ENCODE results near the gene SLC35D1. TPM values are rescaled to one million over a fixed set of nuclear protein-coding genes. Genes with fewer than 3 reads are reported as not detected.

SLC35D1 gene
- total and polyA plus RNA-seq, 7 donors, result 3.9 to 22.9 (median 9.4) TPM

- H3K4me3 ChIP-seq, result no peak overlapping the region
- H3K27ac ChIP-seq, result peak overlapping the region in 2 of 4 donors; percentile 27 to 57
- peaks cover 0 to 97% (median 23%) of the 10 kb centered on the region in 4 donors for H3K36me3 ChIP-seq
- DNase-seq, result no peak
- H3K4me1 ChIP-seq, result peaks cover 0 to 30% (median 19%) of the 10 kb centered on the region in 4 donors
- H3K27me3 ChIP-seq, result no peaks in the 10 kb centered on the region
- 86 to 92% methylated on average over 5 of the region's 5 CpGs for WGBS, 2 donors
- TF ChIP-seq POLR2A (IDR thresholded peaks at IDR 0.05) (no peak), EP300 (IDR thresholded peaks at IDR 0.05) (no peak), POLR2AphosphoS5 (IDR thresholded peaks at IDR 0.05) (no peak), CTCF (IDR thresholded peaks at IDR 0.05) (no peak)
- no peaks in the 10 kb centered on the region for H3K9me3 ChIP-seq
- intact Hi-C loops (cut with DNase I), result no loop called here
Observed at GRCh38 chr1:67041841-67042503, 12.0 kb downstream of the SLC35D1 start.

GRCh38 chr1:67040405-67040804 lies 13.5 kb downstream of the SLC35D1 start:
- intact Hi-C loops (cut with DNase I), result no loop called here
- Histone ChIP-seq H3K4me1 (peaks cover 0 to 26% (median 19%) of the 10 kb centered on the region in 4 donors), H3K4me3 (no peak overlapping the region), H3K36me3 (peaks cover 0 to 92% (median 17%) of the 10 kb centered on the region in 4 donors), H3K9me3 (no peaks in the 10 kb centered on the region), H3K27me3 (no peaks in the 10 kb centered on the region), H3K27ac (no peak overlapping the region)
- WGBS, 2 donors, result 94 to 98% methylated on average over 1 of the region's 1 CpG
- DNase-seq, result no peak
- TF ChIP-seq CTCF (IDR thresholded peaks at IDR 0.05), result no peak
- no peak for TF ChIP-seq EP300 (IDR thresholded peaks at IDR 0.05)
- no peak for TF ChIP-seq POLR2AphosphoS5 (IDR thresholded peaks at IDR 0.05)
- no peak for TF ChIP-seq POLR2A (IDR thresholded peaks at IDR 0.05)

GRCh38 chr1:67031859-67032247 lies 22.1 kb downstream of the SLC35D1 start:
- no peak overlapping the region for H3K4me3 ChIP-seq
- no peaks in the 10 kb centered on the region for H3K27me3 ChIP-seq
- intact Hi-C loops (cut with DNase I), result loop anchor here (2.0 kb wide), 1 partner anchor 21 kb away; no protein-coding TSS in a partner anchor
- peak overlapping the region; percentile 53 to 80 (median 66) for H3K27ac ChIP-seq
- TF ChIP-seq CTCF (IDR thresholded peaks at IDR 0.05), result no peak
- no peak for TF ChIP-seq EP300 (IDR thresholded peaks at IDR 0.05)
- TF ChIP-seq POLR2AphosphoS5 (IDR thresholded peaks at IDR 0.05), result no peak
- no peaks in the 10 kb centered on the region for H3K9me3 ChIP-seq
- 89 to 92% methylated on average over 4 of the region's 4 CpGs for WGBS, 2 donors
- peaks cover 0 to 32% (median 27%) of the 10 kb centered on the region in 4 donors for H3K4me1 ChIP-seq
- no peak for DNase-seq
- H3K36me3 ChIP-seq, result peaks cover 0 to 10% (median 0%) of the 10 kb centered on the region in 4 donors

GRCh38 chr1:67031121-67031858 lies 22.7 kb downstream of the SLC35D1 start:
- Histone ChIP-seq H3K9me3 (no peaks in the 10 kb centered on the region), H3K27ac (peak overlapping the region; percentile 53 to 80 (median 66)), H3K36me3 (peaks cover 0 to 4% (median 0%) of the 10 kb centered on the region in 4 donors), H3K4me3 (no peak overlapping the region), H3K4me1 (peaks cover 0 to 32% (median 27%) of the 10 kb centered on the region in 4 donors), H3K27me3 (no peaks in the 10 kb centered on the region)
- intact Hi-C loops (cut with DNase I), result loop anchor here (2.0 kb wide), 1 partner anchor 22 kb away; no protein-coding TSS in a partner anchor
- no peak for DNase-seq
- 73 to 81% methylated on average over 5 of the region's 5 CpGs for WGBS, 2 donors
- TF ChIP-seq EP300 (IDR thresholded peaks at IDR 0.05) (no peak), POLR2AphosphoS5 (IDR thresholded peaks at IDR 0.05) (peak in 2 of 4 donors; percentile 31 to 41)

GRCh38 chr1:67029472-67029871 lies 24.5 kb downstream of the SLC35D1 start:
- Histone ChIP-seq H3K4me3 (no peak overlapping the region), H3K27ac (no peak overlapping the region), H3K9me3 (no peaks in the 10 kb centered on the region), H3K4me1 (peaks cover 0 to 32% (median 27%) of the 10 kb centered on the region in 4 donors), H3K36me3 (no peaks in the 10 kb centered on the region), H3K27me3 (no peaks in the 10 kb centered on the region)
- DNase-seq, result no peak
- 87 to 89% methylated on average over 1 of the region's 1 CpG for WGBS, 2 donors
- intact Hi-C loops (cut with DNase I), result no loop called here
- TF ChIP-seq POLR2A (IDR thresholded peaks at IDR 0.05) (no peak), POLR2AphosphoS5 (IDR thresholded peaks at IDR 0.05) (no peak), CTCF (IDR thresholded peaks at IDR 0.05) (no peak), EP300 (IDR thresholded peaks at IDR 0.05) (no peak)

Data from sigmoid colon (tissue), 7 donors.